ENCODE measurements around the gene MYRF. TPM values are rescaled to one million over a fixed set of nuclear protein-coding genes. Genes with fewer than 3 reads are reported as not detected.

The MYRF gene
- total RNA-seq, 2 experiments from 2014 or later, result 0.19 to 1.1 TPM

GRCh38 chr11:61793829-61794204 is 41.4 kb downstream of the MYRF start:
- H3K79me2 ChIP-seq (ENCODE audit: insufficient read depth, low read depth, low read length), result peaks cover 75% of the 10 kb centered on the region
- H3K4me2 ChIP-seq (ENCODE audit: low read length), result peak overlapping the region; percentile 84
- DNase-seq (ENCODE audit: low spot score), result no peak
- TF ChIP-seq EZH2phosphoT487 (IDR thresholded peaks at IDR 0.05; ENCODE audit: borderline replicate concordance, low read depth, low read length) (no peak), CTCF (conservative IDR thresholded peaks at IDR 0.05; ENCODE audit: low read length) (no peak)
- intact Hi-C loops (cut with micrococcal nuclease; ENCODE audit: unreplicated experiment), result no loop called here
- H4K20me1 ChIP-seq (ENCODE audit: insufficient read depth, low read length), result peaks cover 15% of the 10 kb centered on the region; the same call in 1 of the 2 replicates
- no peaks in the 10 kb centered on the region for H3K9me2 ChIP-seq (ENCODE audit: insufficient read depth, low read length)
- ChIA-PET POLR2A (interaction anchor here (0.7 kb wide), 1 partner anchor 86 kb away, joined by 3 read pairs; no protein-coding TSS in a partner anchor), CTCF (ENCODE audit: unreplicated experiment) (interaction anchor here (1.2 to 1.5 kb wide), 2 partner anchors 88 to 288 kb away, joined by 5 read pairs; no protein-coding TSS in a partner anchor)
- peaks cover 70% of the 10 kb centered on the region for H3K36me3 ChIP-seq (ENCODE audit: insufficient read depth, low read length)
- no TSS peak for BruUV-seq (replicated peaks)
- H3K4me3 ChIP-seq (ENCODE audit: low read depth, low read length, poor library complexity, severe bottlenecking), result peak overlapping the region; percentile 97
- H3K27ac ChIP-seq (ENCODE audit: low read depth, low read length, poor library complexity, severe bottlenecking), result peak overlapping the region; percentile 70
- H3K9me3 ChIP-seq (ENCODE audit: low read length), result no peaks in the 10 kb centered on the region
- H2AFZ ChIP-seq (ENCODE audit: low read length), result no peak overlapping the region
- peaks cover 27% of the 10 kb centered on the region for H3K4me1 ChIP-seq (ENCODE audit: insufficient read depth, low read length, poor library complexity, severe bottlenecking)

- Histone ChIP-seq H2AFZ (ENCODE audit: low read length) (no peak overlapping the region), H3K4me3 (ENCODE audit: low read depth, low read length, poor library complexity, severe bottlenecking) (peak overlapping the region; percentile 45), H4K20me1 (ENCODE audit: insufficient read depth, low read length) (peaks cover 16% of the 10 kb centered on the region; the same call in 1 of the 2 replicates), H3K4me2 (ENCODE audit: low read length) (peak overlapping the region; percentile 84), H3K36me3 (ENCODE audit: insufficient read depth, low read length) (peaks cover 68% of the 10 kb centered on the region), H3K9me2 (ENCODE audit: insufficient read depth, low read length) (no peaks in the 10 kb centered on the region), H3K79me2 (ENCODE audit: insufficient read depth, low read depth, low read length) (peaks cover 83% of the 10 kb centered on the region), H3K4me1 (ENCODE audit: insufficient read depth, low read length, poor library complexity, severe bottlenecking) (peaks cover 27% of the 10 kb centered on the region), H3K9me3 (ENCODE audit: low read length) (no peaks in the 10 kb centered on the region), H3K27ac (ENCODE audit: low read depth, low read length, poor library complexity, severe bottlenecking) (no peak overlapping the region)
- POLR2A ChIA-PET, result interaction anchor here (0.6 to 1.5 kb wide), 2 partner anchors 39 to 50 kb away, joined by 3 read pairs; no protein-coding TSS in a partner anchor
- no peak for DNase-seq (ENCODE audit: low spot score)
- CTCF ChIA-PET (ENCODE audit: unreplicated experiment), result no interaction called here
- no peak for TF ChIP-seq CTCF (conservative IDR thresholded peaks at IDR 0.05; ENCODE audit: low read length)
- no peak for TF ChIP-seq EZH2phosphoT487 (IDR thresholded peaks at IDR 0.05; ENCODE audit: borderline replicate concordance, low read depth, low read length)
- intact Hi-C loops (cut with micrococcal nuclease; ENCODE audit: unreplicated experiment), result no loop called here
- no TSS peak for BruUV-seq (replicated peaks)
Measured at GRCh38 chr11:61794579-61794978, 42.1 kb downstream of the MYRF start.

DNA sequence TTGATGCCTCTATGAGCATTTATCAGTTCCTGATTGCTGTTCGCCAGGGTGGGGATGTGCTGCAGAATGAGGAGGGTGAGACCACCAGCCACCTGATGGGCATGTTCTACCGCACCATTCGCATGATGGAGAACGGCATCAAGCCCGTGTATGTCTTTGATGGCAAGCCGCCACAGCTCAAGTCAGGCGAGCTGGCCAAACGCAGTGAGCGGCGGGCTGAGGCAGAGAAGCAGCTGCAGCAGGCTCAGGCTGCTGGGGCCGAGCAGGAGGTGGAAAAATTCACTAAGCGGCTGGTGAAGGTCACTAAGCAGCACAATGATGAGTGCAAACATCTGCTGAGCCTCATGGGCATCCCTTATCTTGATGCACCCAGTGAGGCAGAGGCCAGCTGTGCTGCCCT is 43.0 kb downstream of the MYRF start:
- H3K9me3 ChIP-seq (ENCODE audit: low read length), result no peaks in the 10 kb centered on the region
- TF ChIP-seq EZH2phosphoT487 (IDR thresholded peaks at IDR 0.05; ENCODE audit: borderline replicate concordance, low read depth, low read length) (no peak), CTCF (conservative IDR thresholded peaks at IDR 0.05; ENCODE audit: low read length) (no peak)
- DNase-seq (ENCODE audit: low spot score), result no peak
- H3K9me2 ChIP-seq (ENCODE audit: insufficient read depth, low read length), result no peaks in the 10 kb centered on the region
- intact Hi-C loops (cut with micrococcal nuclease; ENCODE audit: unreplicated experiment), result no loop called here
- ChIA-PET CTCF (ENCODE audit: unreplicated experiment) (no interaction called here), POLR2A (interaction anchor here (1.5 kb wide), 1 partner anchor 38 kb away, joined by 3 read pairs; no protein-coding TSS in a partner anchor)
- H3K4me2 ChIP-seq (ENCODE audit: low read length), result peak overlapping the region; percentile 84; the same call in 1 of the 2 replicates
- peaks cover 68% of the 10 kb centered on the region for H3K36me3 ChIP-seq (ENCODE audit: insufficient read depth, low read length)
- H3K4me3 ChIP-seq (ENCODE audit: low read depth, low read length, poor library complexity, severe bottlenecking), result no peak overlapping the region
- H3K79me2 ChIP-seq (ENCODE audit: insufficient read depth, low read depth, low read length), result peaks cover 86% of the 10 kb centered on the region
- BruUV-seq (replicated peaks), result no TSS peak
- H4K20me1 ChIP-seq (ENCODE audit: insufficient read depth, low read length), result peaks cover 18% of the 10 kb centered on the region; the same call in 1 of the 2 replicates
- H2AFZ ChIP-seq (ENCODE audit: low read length), result no peak overlapping the region
- H3K27ac ChIP-seq (ENCODE audit: low read depth, low read length, poor library complexity, severe bottlenecking), result no peak overlapping the region
- H3K4me1 ChIP-seq (ENCODE audit: insufficient read depth, low read length, poor library complexity, severe bottlenecking), result peaks cover 27% of the 10 kb centered on the region

Measured in OCI-LY7 (cell line).